Measurements from ENCODE around the gene CEACAM5.
"Not testable (repeated sequence)": the region's sequence is repeated elsewhere in the genome, so short reads cannot be mapped to it uniquely, and the experiment has no call there.

CEACAM5 gene

GRCh38 chr19:41753936-41754529 lies 45.6 kb downstream of the CEACAM5 start:
- peak; percentile 33 for DNase-seq (ENCODE audit: extremely low spot score)
- ChIA-PET POLR2A (no interaction called here), CTCF (interaction anchor here (0.8 to 4.9 kb wide), 35 partner anchors 10 to 333 kb away, joined by 3 to 50 read pairs (median 5); partner anchors contain the start of gene CEACAM3)
- peak; percentile 58 for TF ChIP-seq CTCF (IDR thresholded peaks at IDR 0.05; ENCODE audit: control extremely low read depth, extremely low read depth, low read depth, missing control alignments)

GRCh38 chr19:41755328-41755913 lies 47.0 kb downstream of the CEACAM5 start, which contains the start of gene CEACAM6:
Gene CEACAM6 (plus strand): TSS chr19:41755530. CDS start chr19:41755639, 109 bp downstream.
- ChIA-PET CTCF (interaction anchor here (1.5 to 4.9 kb wide), 6 partner anchors 9 to 57 kb away, joined by 3 to 50 read pairs (median 30); partner anchors contain the start of gene CEACAM3), POLR2A (no interaction called here)
- no peak for TF ChIP-seq CTCF (IDR thresholded peaks at IDR 0.05; ENCODE audit: control extremely low read depth, extremely low read depth, low read depth, missing control alignments)
- DNase-seq (ENCODE audit: extremely low spot score), result no peak

- ChIA-PET POLR2A (no interaction called here), CTCF (interaction anchor here (1.4 kb wide), 1 partner anchor 12 kb away, joined by 3 read pairs; no protein-coding TSS in a partner anchor)
- DNase-seq (ENCODE audit: extremely low spot score), result no peak
- no peak for TF ChIP-seq CTCF (IDR thresholded peaks at IDR 0.05; ENCODE audit: control extremely low read depth, extremely low read depth, low read depth, missing control alignments)
Measured at GRCh38 chr19:41758846-41759245, 50.4 kb downstream of the CEACAM5 start.

GRCh38 chr19:41767115-41767514 lies 58.7 kb downstream of the CEACAM5 start:
- CTCF ChIA-PET, result interaction anchor here (0.8 to 1.2 kb wide), 3 partner anchors 13 to 47 kb away, joined by 3 read pairs; no protein-coding TSS in a partner anchor
- no peak for DNase-seq (ENCODE audit: extremely low spot score)
- POLR2A ChIA-PET, result no interaction called here
- TF ChIP-seq CTCF (IDR thresholded peaks at IDR 0.05; ENCODE audit: control extremely low read depth, extremely low read depth, low read depth, missing control alignments), result no peak

- DNase-seq (ENCODE audit: extremely low spot score); POLR2A ChIA-PET: not testable (repeated sequence)
- CTCF ChIA-PET, result interaction anchor here (0.8 to 1.2 kb wide), 3 partner anchors 12 to 46 kb away, joined by 3 read pairs; no protein-coding TSS in a partner anchor
Measured at GRCh38 chr19:41768105-41768504, 59.7 kb downstream of the CEACAM5 start.

GRCh38 chr19:41769608-41770007 lies 61.2 kb downstream of the CEACAM5 start:
- POLR2A ChIA-PET, result no interaction called here
- TF ChIP-seq CTCF (IDR thresholded peaks at IDR 0.05; ENCODE audit: control extremely low read depth, extremely low read depth, low read depth, missing control alignments), result no peak
- CTCF ChIA-PET, result interaction anchor here (0.8 to 1.6 kb wide), 4 partner anchors 16 to 128 kb away, joined by 3 to 4 read pairs (median 4); no protein-coding TSS in a partner anchor
- no peak for DNase-seq (ENCODE audit: extremely low spot score)

GRCh38 chr19:41771410-41771809 lies 63.0 kb downstream of the CEACAM5 start:
- POLR2A ChIA-PET, result no interaction called here
- DNase-seq (ENCODE audit: extremely low spot score), result no peak
- CTCF ChIA-PET, result interaction anchor here (1.0 to 2.5 kb wide), 7 partner anchors 10 to 174 kb away, joined by 3 to 17 read pairs (median 3); no protein-coding TSS in a partner anchor
- no peak for TF ChIP-seq CTCF (IDR thresholded peaks at IDR 0.05; ENCODE audit: control extremely low read depth, extremely low read depth, low read depth, missing control alignments)

Data from GM10248 (cell line).